ENCODE results near the gene JAML. TPM values are rescaled to one million over a fixed set of nuclear protein-coding genes. Genes with fewer than 3 reads are reported as not detected.

The JAML gene
- total and polyA plus RNA-seq, 2 of the 8 experiments (the other 6 are each of a cell fraction or from before 2014, with no cell fraction given) = 0.12 to 0.58 TPM

GRCh38 chr11:118164885-118165284 lies 59.9 kb downstream of the JAML start:
- H3K4me1 ChIP-seq (replicated peaks in 1 of 4; ENCODE audit: control insufficient read depth in 3 of 4, insufficient read depth in 4 of 4, low read length in 3 of 4) = peaks cover 0 to 7% (median 5%) of the 10 kb centered on the region in 4 experiments; a peak in 6 of 7 replicates
- H3K14ac ChIP-seq (ENCODE audit: insufficient read length) = no peak overlapping the region
- H3K79me2 ChIP-seq (ENCODE audit: control insufficient read depth in 1 of 2, insufficient read depth in 2 of 2, low read length in 2 of 2) = no peaks in the 10 kb centered on the region
- DNase-seq (ENCODE audit: low read depth in 1 of 2, low spot score in 2 of 2) (no peak), FAIRE-seq (no peak)
- no peaks in the 10 kb centered on the region for H3K23me2 ChIP-seq (ENCODE audit: low read depth, low read length)
- no peak overlapping the region for H3K18ac ChIP-seq (ENCODE audit: extremely low read depth, low read length)
- no peak overlapping the region for H3K23ac ChIP-seq (ENCODE audit: insufficient read length)
- H2AK5ac ChIP-seq (ENCODE audit: low read depth, low read length) = no peak overlapping the region
- H2BK12ac ChIP-seq (ENCODE audit: low read depth, low read length) = no peak overlapping the region
- H3K79me1 ChIP-seq (ENCODE audit: low read depth, low read length) = no peaks in the 10 kb centered on the region
- H3K56ac ChIP-seq (replicated peaks; ENCODE audit: insufficient read length, low read depth, low read length) = no peak overlapping the region
- WGBS, 2 experiments (ENCODE audit: extremely low coverage in 1 of 2, insufficient coverage in 1 of 2, insufficient read length in 1 of 2, insufficient replicate concordance in 2 of 2, low coverage in 1 of 2, low lambda C conversion rate in 2 of 2, missing lambda C conversion rate in 1 of 2) = 61% methylated on average over 2 of the region's 2 CpGs; no CpG with 5 or more reads in 1 of the 2 experiments
- H4K20me1 ChIP-seq (replicated peaks in 1 of 2; ENCODE audit: control insufficient read depth in 1 of 2, insufficient read depth in 2 of 2, low read length in 2 of 2) = no peaks in the 10 kb centered on the region
- H3K9me3 ChIP-seq (ENCODE audit: insufficient read depth in 2 of 2, low read depth in 1 of 2, low read length in 1 of 2) = no peaks in the 10 kb centered on the region
- no peak overlapping the region for H4K91ac ChIP-seq (replicated peaks; ENCODE audit: insufficient read length, low read length)
- no peak overlapping the region for H3K9ac ChIP-seq (replicated peaks in 1 of 4; ENCODE audit: extremely low read depth in 1 of 4, low read depth in 3 of 4, low read length in 3 of 4)
- peaks cover 2 to 45% (median 16%) of the 10 kb centered on the region in 4 experiments for H3K27me3 ChIP-seq (replicated peaks in 1 of 4; ENCODE audit: control insufficient read depth in 3 of 4, extremely low read depth in 1 of 4, insufficient read depth in 3 of 4, low read length in 3 of 4)
- ChIA-PET CTCF (ENCODE audit: partially characterized antibody) (interaction anchor here (0.8 to 1.8 kb wide), 6 partner anchors 9 to 21 kb away, joined by 3 to 7 read pairs (median 4); partner anchors contain the start of gene SCN4B), POLR2A (ENCODE audit: partially characterized antibody) (interaction anchor here (3.2 kb wide), 1 partner anchor 8 kb away, joined by 15 read pairs; no protein-coding TSS in a partner anchor)
- H3K4me2 ChIP-seq (ENCODE audit: insufficient read depth in 1 of 2, low read depth in 2 of 2, low read length in 2 of 2) = no peak overlapping the region
- H4K8ac ChIP-seq (ENCODE audit: extremely low read depth, insufficient read depth, low read length) = no peak overlapping the region
- no peak overlapping the region for H2AFZ ChIP-seq (ENCODE audit: low read length)
- no peak overlapping the region for H4K5ac ChIP-seq (ENCODE audit: insufficient read length, low read depth, low read length)
- H2BK20ac ChIP-seq (ENCODE audit: low read length) = no peak overlapping the region
- no peak overlapping the region for H2BK15ac ChIP-seq (ENCODE audit: low read length)
- H3K27ac ChIP-seq (ENCODE audit: low read depth, low read length) = no peak overlapping the region
- H3K4ac ChIP-seq (replicated peaks; ENCODE audit: insufficient read length, low read depth, low read length) = no peak overlapping the region
- no peaks in the 10 kb centered on the region for H3K36me3 ChIP-seq (ENCODE audit: control insufficient read depth in 2 of 4, insufficient read depth in 4 of 4, low read length in 3 of 4)
- H2BK5ac ChIP-seq (ENCODE audit: low read depth, low read length) = no peak overlapping the region
- H2BK120ac ChIP-seq (replicated peaks; ENCODE audit: low read depth, low read length) = no peak overlapping the region
- no peak overlapping the region for H3K4me3 ChIP-seq (ENCODE audit: extremely low read depth in 1 of 4, insufficient read depth in 2 of 4, low read depth in 3 of 4, low read length in 4 of 4)
- no peak for TF ChIP-seq SIRT6 (IDR thresholded peaks at IDR 0.05; ENCODE audit: low read length)
- TF ChIP-seq KDM4A (IDR thresholded peaks at IDR 0.05; ENCODE audit: low read depth, low read length, severe bottlenecking) = no peak
- TF ChIP-seq YY1 (IDR thresholded peaks at IDR 0.05; ENCODE audit: low read depth, low read length) = no peak
- TF ChIP-seq CBX8 (IDR thresholded peaks at IDR 0.05; ENCODE audit: borderline replicate concordance, low read depth, low read length) = no peak
- no peak for TF ChIP-seq RFX5 (IDR thresholded peaks at IDR 0.05; ENCODE audit: borderline replicate concordance, low read depth, low read length)
- TF ChIP-seq SP4 (IDR thresholded peaks at IDR 0.05; ENCODE audit: low read length) = no peak
- no peak for TF ChIP-seq MAFK (IDR thresholded peaks at IDR 0.05; ENCODE audit: low read depth, low read length)
- no peak for TF ChIP-seq SUZ12 (IDR thresholded peaks at IDR 0.05; ENCODE audit: low read length)
- no peak for TF ChIP-seq ATF2 (IDR thresholded peaks at IDR 0.05; ENCODE audit: low read length)
- TF ChIP-seq SP2 (IDR thresholded peaks at IDR 0.05; ENCODE audit: low read length) = no peak
- no peak for TF ChIP-seq GTF2F1 (IDR thresholded peaks at IDR 0.05; ENCODE audit: borderline replicate concordance, low read depth, low read length)
- TF ChIP-seq NRF1 (IDR thresholded peaks at IDR 0.05; ENCODE audit: low read depth, low read length) = no peak
- no peak for TF ChIP-seq SP1 (IDR thresholded peaks at IDR 0.05; ENCODE audit: low read depth, low read length)
- TF ChIP-seq BRCA1 (IDR thresholded peaks at IDR 0.05; ENCODE audit: low read depth, low read length) = no peak

Data from H1 (cell line).